ENCODE results near the gene SEMA3C. TPM values are rescaled to one million over a fixed set of nuclear protein-coding genes. Genes with fewer than 3 reads are reported as not detected.

SEMA3C gene
- polyA plus RNA-seq, 1 experiment: 64.1 TPM

GRCh38 chr7:80907612-80908011 lies 11.2 kb downstream of the SEMA3C start:
- Histone ChIP-seq H3K27me3 (ENCODE audit: control insufficient read depth, insufficient read depth, low read length) (no peaks in the 10 kb centered on the region), H3K36me3 (ENCODE audit: control insufficient read depth, insufficient read depth, low read length) (no peaks in the 10 kb centered on the region), H3K4me3 (ENCODE audit: low read depth, low read length) (no peak overlapping the region)
- TF ChIP-seq, protein P1, sequence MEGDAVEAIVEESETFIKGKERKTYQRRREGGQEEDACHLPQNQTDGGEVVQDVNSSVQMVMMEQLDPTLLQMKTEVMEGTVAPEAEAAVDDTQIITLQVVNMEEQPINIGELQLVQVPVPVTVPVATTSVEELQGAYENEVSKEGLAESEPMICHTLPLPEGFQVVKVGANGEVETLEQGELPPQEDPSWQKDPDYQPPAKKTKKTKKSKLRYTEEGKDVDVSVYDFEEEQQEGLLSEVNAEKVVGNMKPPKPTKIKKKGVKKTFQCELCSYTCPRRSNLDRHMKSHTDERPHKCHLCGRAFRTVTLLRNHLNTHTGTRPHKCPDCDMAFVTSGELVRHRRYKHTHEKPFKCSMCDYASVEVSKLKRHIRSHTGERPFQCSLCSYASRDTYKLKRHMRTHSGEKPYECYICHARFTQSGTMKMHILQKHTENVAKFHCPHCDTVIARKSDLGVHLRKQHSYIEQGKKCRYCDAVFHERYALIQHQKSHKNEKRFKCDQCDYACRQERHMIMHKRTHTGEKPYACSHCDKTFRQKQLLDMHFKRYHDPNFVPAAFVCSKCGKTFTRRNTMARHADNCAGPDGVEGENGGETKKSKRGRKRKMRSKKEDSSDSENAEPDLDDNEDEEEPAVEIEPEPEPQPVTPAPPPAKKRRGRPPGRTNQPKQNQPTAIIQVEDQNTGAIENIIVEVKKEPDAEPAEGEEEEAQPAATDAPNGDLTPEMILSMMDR (IDR thresholded peaks at IDR 0.05; ENCODE audit: insufficient read depth, low read depth, low read length): no peak
- ChIA-PET POLR2A (no interaction called here), CTCF (no interaction called here)
- DNase-seq (ENCODE audit: low read depth): no peak

DNA sequence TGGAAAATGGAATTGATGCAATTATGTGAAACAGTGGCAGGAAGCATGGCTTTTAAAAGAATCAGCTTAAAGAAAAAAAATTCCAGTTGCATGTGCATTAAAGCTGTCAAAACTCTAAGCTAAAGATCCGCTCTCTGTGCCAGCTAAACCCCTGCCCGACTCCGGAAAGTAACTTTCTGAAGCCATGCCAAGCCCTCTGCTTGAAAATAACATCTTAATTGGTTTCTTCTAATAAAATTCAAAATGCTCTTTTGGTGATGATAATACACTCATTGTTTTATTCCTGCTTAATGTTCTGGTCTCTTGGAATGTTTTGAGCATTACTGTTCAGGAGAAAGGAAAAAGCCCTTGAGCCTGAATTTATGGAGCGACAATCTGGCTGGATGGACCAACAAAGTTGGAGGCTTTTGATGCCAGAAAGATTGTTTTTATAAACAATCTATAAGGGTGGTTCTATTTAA lies 11.7 kb downstream of the SEMA3C start:
- CTCF ChIA-PET: no interaction called here
- TF ChIP-seq, protein P1 (IDR thresholded peaks at IDR 0.05; ENCODE audit: insufficient read depth, low read depth, low read length): no peak
- no peaks in the 10 kb centered on the region for H3K27me3 ChIP-seq (ENCODE audit: control insufficient read depth, insufficient read depth, low read length)
- POLR2A ChIA-PET: no interaction called here
- H3K4me3 ChIP-seq (ENCODE audit: low read depth, low read length): no peak overlapping the region
- no peaks in the 10 kb centered on the region for H3K36me3 ChIP-seq (ENCODE audit: control insufficient read depth, insufficient read depth, low read length)
- DNase-seq (ENCODE audit: low read depth): no peak

GRCh38 chr7:80905334-80905733 lies 13.5 kb downstream of the SEMA3C start:
- H3K4me3 ChIP-seq (ENCODE audit: low read depth, low read length): no peak overlapping the region
- no peaks in the 10 kb centered on the region for H3K27me3 ChIP-seq (ENCODE audit: control insufficient read depth, insufficient read depth, low read length)
- no peaks in the 10 kb centered on the region; the same call in 1 of the 2 replicates for H3K36me3 ChIP-seq (ENCODE audit: control insufficient read depth, insufficient read depth, low read length)
- TF ChIP-seq, protein P1 (IDR thresholded peaks at IDR 0.05; ENCODE audit: insufficient read depth, low read depth, low read length): no peak
- ChIA-PET POLR2A (no interaction called here), CTCF (interaction anchor here (0.6 to 1.5 kb wide), 3 partner anchors 11 to 33 kb away, joined by 3 to 9 read pairs (median 4); no protein-coding TSS in a partner anchor)
- no peak for DNase-seq (ENCODE audit: low read depth)

- TF ChIP-seq, protein P1 (IDR thresholded peaks at IDR 0.05; ENCODE audit: insufficient read depth, low read depth, low read length): no peak
- ChIA-PET POLR2A (no interaction called here), CTCF (no interaction called here)
- DNase-seq (ENCODE audit: low read depth): no peak
- no peaks in the 10 kb centered on the region for H3K27me3 ChIP-seq (ENCODE audit: control insufficient read depth, insufficient read depth, low read length)
- H3K36me3 ChIP-seq (ENCODE audit: control insufficient read depth, insufficient read depth, low read length): no peaks in the 10 kb centered on the region; the same call in 1 of the 2 replicates
- H3K4me3 ChIP-seq (ENCODE audit: low read depth, low read length): no peak overlapping the region
These were observed 16.0 kb downstream of the SEMA3C start for GRCh38 chr7:80902716-80903308.

DNA sequence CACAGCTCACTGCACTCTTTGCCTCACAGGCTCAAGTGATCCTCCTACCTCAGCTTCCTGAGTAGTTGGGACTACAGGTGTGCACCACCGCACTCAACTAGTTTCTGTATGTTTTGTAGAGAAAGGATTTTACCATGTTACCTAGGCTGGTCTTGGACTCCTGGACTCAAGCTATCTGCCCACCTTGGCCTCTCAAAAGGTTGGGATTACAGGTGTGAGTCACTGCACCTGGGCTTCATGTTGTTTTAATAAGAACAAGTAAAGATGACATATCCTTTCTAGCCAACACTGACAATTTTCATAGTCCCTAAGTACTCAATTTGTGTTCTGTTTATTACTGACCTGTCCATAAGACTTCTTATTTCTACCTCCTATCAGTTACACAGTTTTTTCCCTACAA lies 16.8 kb downstream of the SEMA3C start:
- CTCF ChIA-PET: interaction anchor here (0.8 kb wide), 1 partner anchor 555 kb away, joined by 3 read pairs; no protein-coding TSS in a partner anchor
- DNase-seq (ENCODE audit: low read depth): no peak
- no peaks in the 10 kb centered on the region; the same call in 1 of the 2 replicates for H3K36me3 ChIP-seq (ENCODE audit: control insufficient read depth, insufficient read depth, low read length)
- TF ChIP-seq, protein P1 (IDR thresholded peaks at IDR 0.05; ENCODE audit: insufficient read depth, low read depth, low read length): no peak
- no peaks in the 10 kb centered on the region for H3K27me3 ChIP-seq (ENCODE audit: control insufficient read depth, insufficient read depth, low read length)
- POLR2A ChIA-PET: no interaction called here
- H3K4me3 ChIP-seq (ENCODE audit: low read depth, low read length): no peak overlapping the region

Measured in BJ (cell line).